ENCODE measurements around the gene NUP58.

The NUP58 gene, protein sequence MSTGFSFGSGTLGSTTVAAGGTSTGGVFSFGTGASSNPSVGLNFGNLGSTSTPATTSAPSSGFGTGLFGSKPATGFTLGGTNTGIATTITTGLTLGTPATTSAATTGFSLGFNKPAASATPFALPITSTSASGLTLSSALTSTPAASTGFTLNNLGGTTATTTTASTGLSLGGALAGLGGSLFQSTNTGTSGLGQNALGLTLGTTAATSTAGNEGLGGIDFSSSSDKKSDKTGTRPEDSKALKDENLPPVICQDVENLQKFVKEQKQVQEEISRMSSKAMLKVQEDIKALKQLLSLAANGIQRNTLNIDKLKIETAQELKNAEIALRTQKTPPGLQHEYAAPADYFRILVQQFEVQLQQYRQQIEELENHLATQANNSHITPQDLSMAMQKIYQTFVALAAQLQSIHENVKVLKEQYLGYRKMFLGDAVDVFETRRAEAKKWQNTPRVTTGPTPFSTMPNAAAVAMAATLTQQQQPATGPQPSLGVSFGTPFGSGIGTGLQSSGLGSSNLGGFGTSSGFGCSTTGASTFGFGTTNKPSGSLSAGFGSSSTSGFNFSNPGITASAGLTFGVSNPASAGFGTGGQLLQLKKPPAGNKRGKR

DNA sequence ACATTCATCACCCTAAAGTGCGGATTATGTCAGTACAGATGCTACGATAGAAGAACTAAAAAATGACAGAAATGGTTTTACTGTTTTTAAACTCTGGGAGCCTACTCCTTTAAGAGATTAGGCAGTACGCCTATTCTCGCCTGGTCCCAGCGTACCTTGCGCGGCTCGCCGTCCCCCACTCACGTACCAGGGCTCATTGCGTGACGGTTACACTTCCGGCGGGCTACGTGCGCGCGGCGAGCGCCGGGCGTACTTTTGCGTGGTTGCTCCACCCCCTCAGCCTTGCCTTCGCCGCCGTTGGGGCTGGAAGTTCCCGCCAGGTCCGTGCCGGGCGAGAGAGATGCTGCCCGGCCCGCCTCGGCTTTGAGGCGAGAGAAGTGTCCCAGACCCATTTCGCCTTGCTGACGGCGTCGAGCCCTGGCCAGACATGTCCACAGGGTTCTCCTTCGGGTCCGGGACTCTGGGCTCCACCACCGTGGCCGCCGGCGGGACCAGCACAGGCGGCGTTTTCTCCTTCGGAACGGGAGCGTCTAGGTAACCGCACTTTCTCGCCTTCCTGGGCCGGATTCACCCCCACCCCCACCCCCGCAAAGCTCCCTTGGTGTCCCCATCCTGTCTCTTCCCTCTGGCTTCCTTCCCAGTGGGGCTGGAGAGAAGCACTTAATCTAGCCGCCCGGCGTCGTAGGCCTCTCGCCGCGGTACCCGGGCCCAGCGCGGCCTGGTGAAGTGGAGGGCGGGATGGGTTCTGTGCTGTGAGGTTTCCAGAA is at the start of gene NUP58:
NUP58 (plus strand) TSS at position 279 of the 767 bp plus-strand sequence; CDS start at position 428, 149 bp downstream.
- peak; percentile 100 for ATAC-seq
- Mint-ChIP-seq H3K4me1 (peaks cover 29% of the 10 kb centered on the region), H3K36me3 (peaks cover 54% of the 10 kb centered on the region), H3K4me3 (peak within 1 kb of the TSS; percentile 85), H3K27ac (peak within 1 kb of the TSS; percentile 96), H3K9me3 (no peaks in the 10 kb centered on the region)
- DNase-seq (ENCODE audit: low spot score in 2 of 2): peak; percentile 81 to 94

DNA sequence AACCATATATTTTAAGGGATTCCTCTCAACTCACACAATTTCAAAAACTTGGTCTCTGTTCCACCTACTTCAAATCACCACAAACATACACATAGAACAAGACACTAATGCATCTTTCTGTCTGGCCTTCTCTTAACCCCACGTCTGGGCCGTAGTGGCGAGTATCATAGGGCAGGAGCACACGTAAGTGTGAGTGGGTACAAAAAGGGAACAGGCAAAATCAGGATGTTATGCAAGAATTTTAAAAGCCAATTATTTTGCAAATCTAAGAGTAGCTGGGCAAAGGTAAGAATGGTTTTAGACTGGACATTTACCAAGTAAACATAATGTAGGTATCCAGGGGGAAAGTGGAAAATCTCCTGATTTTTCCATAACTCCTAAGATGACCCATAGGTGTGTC is 49.2 kb upstream of the NUP58 start:
- Mint-ChIP-seq H3K9me3 (no peaks in the 10 kb centered on the region), H3K4me1 (no peaks in the 10 kb centered on the region), H3K4me3 (no peak overlapping the region), H3K27ac (no peak overlapping the region), H3K36me3 (peaks cover 84% of the 10 kb centered on the region)
- no peak for ATAC-seq
- no peak for DNase-seq (ENCODE audit: low spot score in 2 of 2)

DNA sequence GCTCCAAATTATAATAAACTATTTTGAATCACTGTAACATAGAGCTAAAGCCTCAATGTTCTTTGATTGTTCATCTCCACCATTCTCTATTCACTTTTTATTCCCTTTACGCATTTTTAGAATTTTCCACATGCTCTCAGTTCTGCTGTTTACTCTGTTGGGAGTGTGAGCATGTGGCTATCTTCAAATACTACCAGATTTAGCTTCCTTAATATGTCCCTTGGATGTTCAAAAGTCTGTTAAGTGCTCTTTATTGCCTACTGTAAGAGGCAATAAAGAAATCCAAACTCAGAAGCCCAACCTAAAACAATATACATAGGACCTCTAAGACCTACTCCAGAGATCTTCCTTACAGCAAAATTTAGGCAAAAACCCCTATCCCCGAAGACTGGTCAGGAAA is 48.7 kb upstream of the NUP58 start:
- H3K4me3 Mint-ChIP-seq: no peak overlapping the region
- H3K36me3 Mint-ChIP-seq: peaks cover 89% of the 10 kb centered on the region
- no peaks in the 10 kb centered on the region for H3K9me3 Mint-ChIP-seq
- no peak for DNase-seq (ENCODE audit: low spot score in 2 of 2)
- no peak overlapping the region for H3K27ac Mint-ChIP-seq
- no peaks in the 10 kb centered on the region for H3K4me1 Mint-ChIP-seq
- ATAC-seq: no peak

DNA sequence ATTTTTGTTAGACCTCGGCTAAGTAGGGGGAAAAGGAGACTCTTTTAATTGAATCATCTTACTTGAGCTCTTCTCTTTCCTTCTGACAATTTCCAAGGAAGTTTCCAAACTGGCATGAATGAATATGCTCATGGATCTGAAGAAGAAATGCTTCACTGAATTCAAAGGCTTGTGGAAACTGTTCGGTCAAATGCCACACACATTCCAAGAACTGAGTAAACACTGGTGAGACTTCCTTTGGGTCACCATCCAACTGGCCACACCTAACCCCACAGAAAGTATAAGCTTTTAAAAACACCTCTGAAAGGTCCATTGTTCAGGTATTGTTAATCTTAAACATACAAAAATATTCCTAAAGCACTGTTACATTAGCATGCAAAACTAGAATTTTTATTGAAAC is 47.7 kb upstream of the NUP58 start:
- ATAC-seq (no peak), DNase-seq (ENCODE audit: low spot score in 2 of 2) (no peak)
- no peaks in the 10 kb centered on the region for H3K9me3 Mint-ChIP-seq
- H3K36me3 Mint-ChIP-seq: peaks cover 97% of the 10 kb centered on the region
- H3K4me1 Mint-ChIP-seq: no peaks in the 10 kb centered on the region
- H3K27ac Mint-ChIP-seq: no peak overlapping the region
- no peak overlapping the region for H3K4me3 Mint-ChIP-seq

DNA sequence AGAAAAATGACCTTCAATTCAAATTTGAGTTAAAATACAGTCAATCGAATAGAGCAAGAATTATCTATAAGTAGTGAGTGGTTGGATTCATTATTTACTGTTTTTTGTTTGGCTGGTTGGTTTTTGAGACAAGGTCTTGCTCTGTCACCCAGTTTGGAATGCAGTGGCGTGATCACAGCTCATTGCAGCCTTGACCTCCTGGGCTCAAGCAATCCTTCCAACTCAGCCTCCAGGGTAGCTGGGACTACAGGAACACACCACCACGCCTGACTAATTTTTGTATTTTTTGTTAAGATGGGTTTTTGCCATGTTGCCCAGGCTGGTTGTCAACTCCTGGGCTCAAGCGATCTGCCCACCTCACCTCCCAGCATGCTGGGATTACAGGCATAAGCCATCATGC is 39.2 kb upstream of the NUP58 start:
- Mint-ChIP-seq H3K4me1 (no peaks in the 10 kb centered on the region), H3K4me3 (no peak overlapping the region), H3K27ac (no peak overlapping the region), H3K9me3 (no peaks in the 10 kb centered on the region), H3K36me3 (peaks cover 99% of the 10 kb centered on the region)
- ATAC-seq (no peak), DNase-seq (ENCODE audit: low spot score in 2 of 2) (no peak)

DNA sequence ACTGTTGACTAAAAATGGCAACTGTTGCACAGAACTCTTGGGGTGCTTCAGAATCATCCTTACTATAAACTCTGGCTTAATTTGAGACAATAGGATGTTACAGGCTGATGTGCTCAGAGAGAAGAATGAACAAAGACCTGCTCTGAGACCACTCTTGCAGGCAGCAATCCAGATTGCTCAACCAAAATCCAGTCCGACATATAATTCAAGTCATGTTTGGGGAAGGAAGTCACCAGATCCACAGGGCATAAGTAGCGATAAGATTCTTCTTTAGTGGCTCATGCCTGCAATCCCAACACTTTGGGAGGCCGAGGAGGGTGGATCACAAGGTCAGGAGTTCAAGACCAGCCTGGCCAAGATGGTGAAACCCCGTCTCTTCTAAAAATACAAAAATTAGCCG is 34.7 kb upstream of the NUP58 start:
- no peak for DNase-seq (ENCODE audit: low spot score in 2 of 2)
- Mint-ChIP-seq H3K36me3 (peaks cover 61% of the 10 kb centered on the region), H3K4me1 (peaks cover 6% of the 10 kb centered on the region), H3K4me3 (no peak overlapping the region), H3K27ac (no peak overlapping the region), H3K9me3 (no peaks in the 10 kb centered on the region)
- ATAC-seq: no peak

DNA sequence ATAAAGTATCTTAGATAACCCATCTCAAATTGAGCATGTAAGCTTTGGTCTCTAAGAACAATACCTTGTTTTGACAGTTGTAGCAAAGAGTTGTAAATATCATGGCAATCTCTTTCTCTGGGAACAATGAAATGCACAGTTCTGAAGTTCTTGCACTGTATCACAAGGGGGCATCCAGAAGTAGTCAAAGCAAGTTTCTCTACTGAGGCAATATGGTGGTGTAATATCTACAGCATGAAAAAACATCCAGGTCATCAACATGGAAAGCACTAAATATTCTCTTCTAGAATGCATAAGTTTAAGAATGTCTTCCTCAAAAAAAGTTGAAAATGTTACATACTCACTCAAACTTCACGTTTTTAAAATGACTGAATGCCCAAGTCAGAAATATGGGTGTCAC is 33.7 kb upstream of the NUP58 start:
- H3K4me1 Mint-ChIP-seq: peaks cover 6% of the 10 kb centered on the region
- H3K36me3 Mint-ChIP-seq: peaks cover 61% of the 10 kb centered on the region
- DNase-seq (ENCODE audit: low spot score in 2 of 2): no peak
- no peak overlapping the region for H3K27ac Mint-ChIP-seq
- no peaks in the 10 kb centered on the region for H3K9me3 Mint-ChIP-seq
- peak; percentile 76 for ATAC-seq
- H3K4me3 Mint-ChIP-seq: no peak overlapping the region

DNA sequence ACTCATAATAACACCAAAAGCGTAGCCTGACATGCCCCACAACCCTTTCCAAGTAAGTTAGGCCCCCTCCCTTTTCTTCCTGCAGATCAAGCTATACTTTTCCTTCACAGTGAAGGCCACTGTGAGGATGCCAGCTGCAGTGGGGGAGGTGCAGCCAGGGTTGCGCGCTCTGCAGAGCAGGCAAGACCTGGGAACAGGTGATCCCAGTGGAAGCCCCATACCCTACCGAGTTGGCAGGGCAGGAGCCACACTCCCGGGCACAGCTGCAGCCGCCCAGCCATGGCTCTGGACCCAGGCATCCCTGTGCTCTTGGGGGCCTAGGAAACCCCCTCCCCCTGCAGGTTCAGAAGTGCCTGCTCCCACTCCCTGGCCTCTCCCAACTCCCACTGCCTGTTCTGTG is 32.9 kb upstream of the NUP58 start:
- ATAC-seq: no peak
- no peak for DNase-seq (ENCODE audit: low spot score in 2 of 2)
- Mint-ChIP-seq H3K27ac (peak overlapping the region; percentile 1), H3K4me3 (no peak overlapping the region), H3K36me3 (peaks cover 61% of the 10 kb centered on the region), H3K4me1 (peaks cover 6% of the 10 kb centered on the region), H3K9me3 (no peaks in the 10 kb centered on the region)

DNA sequence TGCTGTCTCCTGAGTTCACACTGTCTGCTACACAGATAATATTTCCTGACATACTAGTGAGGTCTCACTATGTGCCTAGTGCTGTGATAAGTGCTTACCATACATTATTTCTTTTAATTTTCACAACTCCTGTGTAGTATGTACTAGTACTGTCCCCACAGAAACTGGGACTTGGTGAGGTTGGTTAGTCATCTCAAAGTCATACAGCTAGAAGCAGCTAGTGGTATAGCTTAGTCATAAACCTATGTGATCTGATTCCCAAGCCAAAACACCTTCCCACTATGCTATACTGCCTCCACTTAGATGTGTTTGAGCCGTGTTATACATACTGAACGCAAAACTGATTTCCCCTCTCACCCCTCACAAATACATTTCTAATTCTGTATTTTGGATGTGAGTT is 24.7 kb upstream of the NUP58 start:
- DNase-seq (ENCODE audit: low spot score in 2 of 2) (no peak), ATAC-seq (peak; percentile 99)
- peaks cover 53% of the 10 kb centered on the region for H3K4me1 Mint-ChIP-seq
- peak overlapping the region; percentile 46 for H3K27ac Mint-ChIP-seq
- H3K9me3 Mint-ChIP-seq: no peaks in the 10 kb centered on the region
- peaks cover 31% of the 10 kb centered on the region for H3K36me3 Mint-ChIP-seq
- peak overlapping the region; percentile 5 for H3K4me3 Mint-ChIP-seq

DNA sequence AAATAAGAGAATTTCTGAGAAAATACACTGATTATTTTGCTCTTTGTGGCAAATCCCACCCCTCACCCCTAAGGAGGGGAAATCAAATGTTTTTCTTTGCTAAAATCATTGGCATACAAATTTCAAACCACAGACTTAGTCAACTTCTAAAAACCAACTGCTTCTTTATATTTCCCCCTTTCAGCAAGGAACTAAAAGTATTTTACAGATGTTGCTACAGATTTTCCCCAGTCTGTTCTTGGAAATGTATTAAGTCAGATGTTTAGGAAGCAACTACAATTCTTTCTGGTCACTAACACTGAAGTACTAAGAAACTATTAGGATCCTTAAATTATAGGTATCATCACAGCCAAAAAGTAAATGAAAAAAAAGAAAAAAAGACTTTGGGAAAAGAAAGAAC is 21.0 kb upstream of the NUP58 start:
- no peak for ATAC-seq
- no peaks in the 10 kb centered on the region for H3K36me3 Mint-ChIP-seq
- H3K4me3 Mint-ChIP-seq: peak overlapping the region; percentile 52
- H3K27ac Mint-ChIP-seq: no peak overlapping the region
- DNase-seq (ENCODE audit: low spot score in 2 of 2): no peak
- H3K9me3 Mint-ChIP-seq: no peaks in the 10 kb centered on the region
- peaks cover 76% of the 10 kb centered on the region for H3K4me1 Mint-ChIP-seq

DNA sequence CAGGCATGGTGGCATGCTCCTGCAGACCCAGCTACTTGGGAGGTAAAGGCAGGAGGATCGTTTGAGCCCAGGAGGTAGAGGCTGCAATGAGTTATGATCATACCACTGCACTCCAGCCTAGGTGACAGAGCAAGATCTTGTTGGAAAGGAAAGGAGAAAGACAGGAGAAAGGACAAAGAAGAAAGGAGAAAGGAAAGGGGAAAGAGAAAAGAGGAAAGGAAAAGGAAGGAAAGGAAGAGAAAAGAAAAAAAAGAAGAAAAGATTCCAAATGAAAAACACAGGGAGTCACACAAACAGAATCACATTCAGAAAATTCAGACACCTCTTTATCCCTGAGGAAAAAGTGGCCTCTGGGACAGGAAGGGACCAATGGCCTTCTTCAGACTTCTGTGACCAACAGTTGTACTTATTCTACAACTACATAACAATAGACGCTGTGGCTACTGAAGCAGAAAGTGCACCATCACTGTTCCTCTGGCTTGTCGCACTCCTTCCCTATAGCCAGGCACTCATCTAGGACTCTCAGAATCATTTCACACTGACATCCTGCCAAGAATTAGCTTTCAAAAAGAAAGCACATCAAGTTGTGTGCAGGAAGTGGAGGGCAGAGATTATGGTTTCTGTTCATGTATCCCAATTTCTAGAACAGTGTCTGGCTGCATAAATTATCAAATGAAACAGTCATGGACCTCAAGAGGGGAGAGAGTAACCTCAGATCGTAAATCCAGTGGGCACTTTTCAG is 20.1 kb upstream of the NUP58 start:
- ATAC-seq (peak; percentile 81), DNase-seq (ENCODE audit: low spot score in 2 of 2) (no peak)
- Mint-ChIP-seq H3K36me3 (peaks cover 2% of the 10 kb centered on the region), H3K27ac (peak overlapping the region; percentile 43), H3K4me1 (peaks cover 80% of the 10 kb centered on the region), H3K4me3 (peak overlapping the region; percentile 52), H3K9me3 (no peaks in the 10 kb centered on the region)

DNA sequence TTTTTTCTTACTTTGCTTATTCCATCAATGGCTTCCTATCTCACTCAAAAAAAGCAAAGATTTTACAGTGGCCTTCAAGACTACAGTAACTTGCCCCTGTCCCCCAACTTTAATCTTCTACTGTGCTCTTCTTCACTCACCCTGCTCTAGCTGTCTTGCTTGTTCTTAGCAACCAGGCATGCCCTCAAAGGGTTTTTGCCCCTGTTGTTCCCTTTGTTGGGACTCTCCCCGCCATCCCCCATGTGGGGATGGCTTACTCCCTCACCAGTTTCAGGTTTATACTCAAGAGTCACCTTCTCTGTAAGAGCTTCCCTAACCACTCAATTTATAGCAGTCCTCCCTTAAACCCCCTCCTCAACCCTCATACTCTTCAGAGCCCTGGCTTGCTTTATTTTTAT is 19.5 kb upstream of the NUP58 start:
- Mint-ChIP-seq H3K4me1 (peaks cover 77% of the 10 kb centered on the region), H3K4me3 (peak overlapping the region; percentile 52), H3K36me3 (peaks cover 7% of the 10 kb centered on the region), H3K9me3 (no peaks in the 10 kb centered on the region), H3K27ac (peak overlapping the region; percentile 43)
- DNase-seq (ENCODE audit: low spot score in 2 of 2) (no peak), ATAC-seq (peak; percentile 64)

DNA sequence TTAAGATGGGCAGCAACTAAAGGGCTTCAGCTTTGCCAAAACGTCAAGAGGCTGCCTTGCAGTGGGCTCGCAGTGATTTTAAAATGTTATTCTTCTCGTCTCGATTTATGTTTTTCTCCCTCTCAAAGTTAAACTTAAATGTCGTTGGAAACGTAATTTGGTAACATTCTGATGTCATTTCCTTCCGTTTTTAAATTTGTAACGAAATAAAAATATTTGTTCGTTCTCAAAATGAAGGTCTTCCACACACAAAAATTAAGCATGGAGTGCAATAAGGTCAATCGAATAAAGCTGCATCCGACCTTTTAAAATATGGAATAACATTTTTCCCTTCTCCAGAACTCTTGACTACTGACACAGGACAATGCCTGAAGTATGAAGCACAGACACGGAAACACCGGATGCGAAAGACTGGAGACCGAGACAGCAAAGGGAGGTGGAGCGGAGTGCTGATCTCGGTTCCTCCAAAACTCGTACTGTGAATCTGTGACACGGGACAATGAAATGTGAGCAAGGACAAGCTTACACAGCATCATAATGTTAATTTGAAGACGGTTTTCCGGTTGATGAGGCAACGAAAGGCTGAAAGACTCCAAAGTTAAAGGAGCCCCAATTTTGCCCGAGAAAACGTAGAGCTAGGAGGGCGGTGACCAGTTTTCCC is 15.0 kb upstream of the NUP58 start:
- peak in 1 of 2 donors; percentile 58 for DNase-seq (ENCODE audit: low spot score in 2 of 2)
- no peaks in the 10 kb centered on the region for H3K9me3 Mint-ChIP-seq
- ATAC-seq: peak; percentile 50
- H3K27ac Mint-ChIP-seq: peak overlapping the region; percentile 94
- peaks cover 38% of the 10 kb centered on the region for H3K4me1 Mint-ChIP-seq
- peak overlapping the region; percentile 90 for H3K4me3 Mint-ChIP-seq
- peaks cover 14% of the 10 kb centered on the region for H3K36me3 Mint-ChIP-seq

DNA sequence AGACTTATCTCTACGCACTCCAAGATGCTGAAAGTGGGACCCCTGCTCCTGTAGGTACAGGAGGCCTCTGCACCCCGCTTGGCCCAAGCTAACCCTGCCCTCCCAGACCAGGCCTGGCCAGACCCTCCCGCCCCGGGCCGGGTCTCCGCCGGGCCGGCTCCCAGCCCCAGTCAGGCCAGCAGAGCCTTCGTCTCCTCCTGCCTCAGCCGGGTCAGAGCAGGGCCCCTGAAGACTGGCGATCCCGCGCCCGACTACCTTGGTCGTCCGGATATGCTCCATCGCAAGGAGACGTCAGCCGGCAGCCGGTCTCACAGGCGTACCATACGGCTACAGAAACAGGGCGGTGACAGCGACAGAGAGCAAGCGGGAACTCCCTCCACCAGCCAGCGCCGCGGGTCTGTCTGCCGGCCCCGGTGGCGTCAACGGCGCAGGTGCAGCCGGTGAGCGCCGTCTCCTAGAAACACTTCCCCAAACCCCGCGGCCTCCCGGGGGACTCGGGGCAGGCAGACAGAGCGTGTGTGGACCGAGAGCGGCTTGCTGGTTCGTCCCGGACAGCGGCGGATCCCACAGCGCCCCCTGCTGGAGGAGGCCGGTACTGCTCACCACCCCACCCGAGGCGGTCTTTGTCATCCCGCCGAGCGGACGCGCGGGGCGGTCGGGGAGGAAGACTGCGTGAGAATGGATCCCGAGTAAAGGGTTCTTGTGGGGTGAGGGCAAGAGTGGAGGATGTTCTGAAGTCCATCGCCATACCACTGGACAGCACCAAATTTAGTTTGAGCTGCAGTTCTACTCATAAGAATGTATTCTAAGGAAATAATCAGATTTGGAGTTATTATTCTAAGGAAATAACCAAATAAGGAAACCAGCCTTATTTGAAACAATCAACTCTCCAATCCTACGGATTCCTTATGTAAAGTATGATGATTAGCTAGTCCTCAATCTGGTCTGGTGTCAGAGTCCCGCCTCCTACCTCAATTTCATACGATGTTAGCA is 14.2 kb upstream of the NUP58 start, which contains the start of gene MTMR6:
MTMR6 (minus strand) TSS at position 520 of the 993 bp plus-strand sequence; CDS start at position 279, 241 bp downstream.
- H3K9me3 Mint-ChIP-seq: no peaks in the 10 kb centered on the region
- peak; percentile 99 for DNase-seq (ENCODE audit: low spot score in 2 of 2)
- H3K4me3 Mint-ChIP-seq: peak within 1 kb of the TSS; percentile 90
- peaks cover 14% of the 10 kb centered on the region for H3K36me3 Mint-ChIP-seq
- peaks cover 30% of the 10 kb centered on the region for H3K4me1 Mint-ChIP-seq
- H3K27ac Mint-ChIP-seq: peak within 1 kb of the TSS; percentile 94
- peak; percentile 95 for ATAC-seq
